ENCODE measurements around the gene TIMP3. TPM values are rescaled to one million over a fixed set of nuclear protein-coding genes. Genes with fewer than 3 reads are reported as not detected.

The TIMP3 gene
- total RNA-seq, 1 experiment from 2014 or later = 0.87 TPM

DNA sequence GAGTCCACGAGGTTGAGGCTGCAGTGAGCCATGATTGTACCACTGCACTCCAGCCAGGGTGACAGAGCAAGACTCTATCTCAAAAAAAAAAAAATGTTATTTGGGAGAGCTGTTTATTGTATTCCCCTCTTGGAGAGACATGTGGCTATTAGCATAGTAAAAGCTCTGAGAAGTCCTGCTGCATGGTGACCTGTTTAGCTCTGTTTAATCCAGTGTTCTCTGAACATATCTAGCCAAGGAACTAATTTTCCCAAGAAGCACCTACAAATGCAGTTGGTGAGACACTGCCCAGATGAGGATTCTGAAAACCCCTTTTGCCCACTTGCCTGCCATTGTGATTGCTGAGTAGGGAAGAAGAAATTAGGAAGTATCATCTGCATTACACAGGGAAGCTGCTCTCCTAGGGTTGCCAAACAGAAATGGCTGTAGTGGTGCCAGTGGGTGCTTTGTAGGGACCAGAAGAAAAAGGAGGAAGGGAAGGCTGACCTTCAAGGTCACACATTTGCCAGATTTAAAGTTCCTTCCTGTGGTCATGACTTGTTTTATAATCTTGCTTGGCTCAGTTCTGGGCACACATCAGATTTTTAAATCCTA is 15.7 kb downstream of the TIMP3 start:
- DNase-seq = no peak
- no peak overlapping the region for H2BK5ac ChIP-seq (ENCODE audit: insufficient read length, low read length)
- H3T11ph ChIP-seq (ENCODE audit: low read length) = no peak overlapping the region
- no peaks in the 10 kb centered on the region for H3K79me1 ChIP-seq (ENCODE audit: insufficient read depth, low read depth, low read length, poor library complexity, severe bottlenecking)
- H3K23ac ChIP-seq (ENCODE audit: insufficient read length, low read depth, low read length) = no peak overlapping the region
- Mint-ChIP-seq H3K27ac (peak overlapping the region in 2 of 3 experiments; percentile 15 to 75; a peak in 1 of 7 replicates), H3K36me3 (ENCODE audit: insufficient read depth in 1 of 3, low read depth in 3 of 3) (peaks cover 0 to 22% (median 16%) of the 10 kb centered on the region in 3 experiments; a peak in 4 of 7 replicates), H3K4me1 (peaks cover 24 to 53% of the 10 kb centered on the region in 2 experiments), H3K27me3 (ENCODE audit: low read depth) (peaks cover 2% of the 10 kb centered on the region; the same call in 1 of the 2 replicates), H3K4me3 (no peak overlapping the region), H3K9me3 (no peaks in the 10 kb centered on the region)
- TF ChIP-seq, protein P1, sequence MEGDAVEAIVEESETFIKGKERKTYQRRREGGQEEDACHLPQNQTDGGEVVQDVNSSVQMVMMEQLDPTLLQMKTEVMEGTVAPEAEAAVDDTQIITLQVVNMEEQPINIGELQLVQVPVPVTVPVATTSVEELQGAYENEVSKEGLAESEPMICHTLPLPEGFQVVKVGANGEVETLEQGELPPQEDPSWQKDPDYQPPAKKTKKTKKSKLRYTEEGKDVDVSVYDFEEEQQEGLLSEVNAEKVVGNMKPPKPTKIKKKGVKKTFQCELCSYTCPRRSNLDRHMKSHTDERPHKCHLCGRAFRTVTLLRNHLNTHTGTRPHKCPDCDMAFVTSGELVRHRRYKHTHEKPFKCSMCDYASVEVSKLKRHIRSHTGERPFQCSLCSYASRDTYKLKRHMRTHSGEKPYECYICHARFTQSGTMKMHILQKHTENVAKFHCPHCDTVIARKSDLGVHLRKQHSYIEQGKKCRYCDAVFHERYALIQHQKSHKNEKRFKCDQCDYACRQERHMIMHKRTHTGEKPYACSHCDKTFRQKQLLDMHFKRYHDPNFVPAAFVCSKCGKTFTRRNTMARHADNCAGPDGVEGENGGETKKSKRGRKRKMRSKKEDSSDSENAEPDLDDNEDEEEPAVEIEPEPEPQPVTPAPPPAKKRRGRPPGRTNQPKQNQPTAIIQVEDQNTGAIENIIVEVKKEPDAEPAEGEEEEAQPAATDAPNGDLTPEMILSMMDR (conservative IDR thresholded peaks at IDR 0.05) = no peak
- H3K4ac ChIP-seq (ENCODE audit: low read depth, low read length) = no peak overlapping the region
- no peak overlapping the region for H2BK15ac ChIP-seq (ENCODE audit: low read depth, low read length)
- no peak overlapping the region for H4K91ac ChIP-seq (ENCODE audit: insufficient read length, low read depth, low read length)
- H2AK5ac ChIP-seq (ENCODE audit: insufficient read length, low read length) = no peak overlapping the region
- no peak overlapping the region for H3K56ac ChIP-seq (ENCODE audit: insufficient read length, low read depth, low read length)
- H3K27me3 ChIP-seq (ENCODE audit: insufficient read depth, low read length) = no peaks in the 10 kb centered on the region
- no peaks in the 10 kb centered on the region for H3K79me2 ChIP-seq (ENCODE audit: insufficient read depth, low read length)
- no peak overlapping the region for H2AFZ ChIP-seq (ENCODE audit: low read length)
- no peaks in the 10 kb centered on the region for H4K20me1 ChIP-seq (ENCODE audit: control insufficient read depth, insufficient read depth, insufficient read length)
- H2BK20ac ChIP-seq (ENCODE audit: low read depth, low read length, poor library complexity, severe bottlenecking) = no peak overlapping the region
- no peak overlapping the region for H3K27ac ChIP-seq (ENCODE audit: insufficient read length, low read depth, low read length)
- H2BK120ac ChIP-seq (ENCODE audit: low read depth, low read length, poor library complexity, severe bottlenecking) = no peak overlapping the region
- no peaks in the 10 kb centered on the region; the same call in 1 of the 2 replicates for H3K4me1 ChIP-seq (ENCODE audit: insufficient read depth, low read length)
- no peak overlapping the region for H3K4me2 ChIP-seq (ENCODE audit: insufficient read depth, insufficient read length, low read length)
- no peak overlapping the region for H4K5ac ChIP-seq (ENCODE audit: insufficient read length, low read depth, low read length)
- H3K23me2 ChIP-seq (ENCODE audit: insufficient read length, low read depth, low read length, poor library complexity, severe bottlenecking) = no peaks in the 10 kb centered on the region
- no peak overlapping the region for H3K14ac ChIP-seq (ENCODE audit: insufficient read depth, low read length)
- H3K9ac ChIP-seq (ENCODE audit: extremely low read depth, insufficient read length, low read length) = no peak overlapping the region
- H2BK12ac ChIP-seq (ENCODE audit: insufficient read length, low read depth, low read length) = no peak overlapping the region
- no peak overlapping the region for H4K8ac ChIP-seq (replicated peaks; ENCODE audit: insufficient read length, low read depth, low read length)
- WGBS (ENCODE audit: extremely low coverage, insufficient read length, low lambda C conversion rate) = no CpG with 5 or more reads among the region's 1 CpG
- H3K18ac ChIP-seq (ENCODE audit: insufficient read length, low read depth, low read length) = no peak overlapping the region
- no peaks in the 10 kb centered on the region for H3K9me3 ChIP-seq (ENCODE audit: control insufficient read depth, low read depth, low read length)
